Stimulated activated CD8-positive, alpha-beta memory T cell treated with anti-CD3 and anti-CD28 coated beads, Interleukin-12 subunit alpha, Interleukin-12 subunit beta, amount 100 ng/mL, for 24 hours (primary cell): ENCODE measurements around the gene UGT1A9.

ENCODE experiments used
- DNase-seq: peaks from one replicate; pipeline ENCODE4 v3.0.0-alpha.2; 2020; ENCODE audit errors: extremely low read depth

Gene UGT1A9

DNA sequence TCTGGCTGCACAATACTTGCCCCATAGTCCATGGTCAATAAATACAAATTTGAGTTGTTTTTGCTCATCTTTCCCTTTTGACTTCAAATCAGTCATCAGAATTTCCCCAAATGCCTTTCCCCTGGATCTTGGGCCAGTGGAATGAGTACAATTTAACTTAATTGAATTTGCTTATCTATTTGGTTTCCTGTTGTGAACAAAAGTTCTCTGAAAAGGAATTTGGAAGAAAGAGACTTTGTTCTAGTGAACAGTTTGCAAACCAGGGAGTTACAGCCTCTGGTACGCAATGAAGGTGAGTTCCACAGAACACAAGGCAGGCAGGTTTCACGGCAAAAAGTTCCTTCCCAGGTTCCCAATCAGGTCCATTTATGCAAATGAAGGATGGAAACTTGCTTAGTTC, 87.2 kb downstream of the UGT1A9 start:
- DNase-seq: no peak

DNA sequence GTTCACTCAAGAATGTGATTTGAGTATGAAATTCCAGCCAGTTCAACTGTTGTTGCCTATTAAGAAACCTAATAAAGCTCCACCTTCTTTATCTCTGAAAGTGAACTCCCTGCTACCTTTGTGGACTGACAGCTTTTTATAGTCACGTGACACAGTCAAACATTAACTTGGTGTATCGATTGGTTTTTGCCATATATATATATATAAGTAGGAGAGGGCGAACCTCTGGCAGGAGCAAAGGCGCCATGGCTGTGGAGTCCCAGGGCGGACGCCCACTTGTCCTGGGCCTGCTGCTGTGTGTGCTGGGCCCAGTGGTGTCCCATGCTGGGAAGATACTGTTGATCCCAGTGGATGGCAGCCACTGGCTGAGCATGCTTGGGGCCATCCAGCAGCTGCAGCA, 88.3 kb downstream of the UGT1A9 start, which contains the start of gene UGT1A1:
TSS of gene UGT1A1 (plus strand) at position 228 of the 400 bp plus-strand sequence. CDS start at position 246, 18 bp downstream.
- DNase-seq: no peak

DNA sequence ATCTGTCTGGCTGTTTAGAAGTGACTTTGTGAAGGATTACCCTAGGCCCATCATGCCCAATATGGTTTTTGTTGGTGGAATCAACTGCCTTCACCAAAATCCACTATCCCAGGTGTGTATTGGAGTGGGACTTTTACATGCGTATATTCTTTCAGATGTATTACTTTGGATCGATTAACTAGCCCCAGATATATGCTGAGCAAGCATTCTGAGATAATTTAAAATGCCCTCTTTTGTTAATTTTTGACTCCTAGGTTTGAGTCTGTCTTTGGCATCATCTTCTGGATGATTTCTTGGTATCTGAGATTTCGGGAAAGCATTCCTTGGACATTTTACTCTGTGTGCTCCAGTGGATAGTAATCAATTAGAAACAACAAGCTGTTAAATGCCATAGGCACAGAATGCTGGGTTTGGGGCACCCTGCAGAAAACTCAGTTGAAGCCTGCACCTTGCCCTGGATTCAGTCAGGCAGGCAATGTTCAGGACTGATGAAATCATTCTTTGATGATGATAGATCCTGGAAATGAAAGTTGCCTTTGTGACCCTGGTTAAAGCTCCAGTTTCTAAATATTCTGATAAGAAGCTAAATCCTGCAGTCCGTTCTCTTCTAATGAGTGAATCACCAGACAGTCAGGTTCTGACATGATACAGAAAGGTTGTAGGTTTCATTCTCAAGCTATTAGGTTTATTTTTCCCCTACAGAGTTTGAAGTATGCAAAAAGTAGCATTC, 89.5 kb downstream of the UGT1A9 start:
- no peak for DNase-seq

DNA sequence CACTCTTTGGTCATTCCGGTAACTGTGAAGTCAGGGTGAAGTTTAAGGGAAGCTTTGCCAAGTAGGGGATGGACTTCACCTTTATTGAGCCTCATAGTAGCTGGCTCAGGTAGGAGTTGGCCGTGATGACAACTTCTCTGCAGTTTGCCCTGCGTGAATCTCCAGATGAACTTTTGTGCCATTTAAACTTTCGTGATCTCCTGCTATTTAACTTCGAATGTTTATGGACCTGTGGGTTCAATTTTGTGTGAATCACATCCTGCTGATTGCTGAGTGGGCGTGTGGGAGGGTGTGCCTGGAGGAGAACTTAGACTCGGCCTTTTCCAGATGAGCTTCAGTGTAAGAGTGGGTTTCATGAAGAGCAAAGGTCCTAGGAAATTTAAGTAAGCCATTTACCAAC, 92.6 kb downstream of the UGT1A9 start:
- no peak for DNase-seq

DNA sequence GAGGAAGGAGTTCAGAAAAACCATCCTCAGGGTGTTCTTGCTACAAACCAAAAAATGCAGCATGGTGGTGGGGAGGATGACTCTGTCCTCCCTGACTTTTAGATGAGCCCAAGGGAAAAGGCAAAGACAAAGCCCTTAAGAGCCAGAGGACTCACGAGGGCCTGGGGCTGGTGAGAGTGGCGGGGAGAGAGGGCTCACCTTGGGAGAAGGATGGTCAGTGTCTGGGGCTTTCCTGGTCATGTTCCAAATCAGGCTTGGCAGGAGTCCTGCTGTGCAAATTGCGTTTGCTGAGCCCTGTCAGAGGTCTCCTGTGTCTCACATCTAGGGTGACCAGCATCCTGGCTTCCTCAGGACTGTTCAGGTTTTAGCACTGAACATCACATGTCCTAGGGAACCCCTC, 93.1 kb downstream of the UGT1A9 start:
- no peak for DNase-seq

DNA sequence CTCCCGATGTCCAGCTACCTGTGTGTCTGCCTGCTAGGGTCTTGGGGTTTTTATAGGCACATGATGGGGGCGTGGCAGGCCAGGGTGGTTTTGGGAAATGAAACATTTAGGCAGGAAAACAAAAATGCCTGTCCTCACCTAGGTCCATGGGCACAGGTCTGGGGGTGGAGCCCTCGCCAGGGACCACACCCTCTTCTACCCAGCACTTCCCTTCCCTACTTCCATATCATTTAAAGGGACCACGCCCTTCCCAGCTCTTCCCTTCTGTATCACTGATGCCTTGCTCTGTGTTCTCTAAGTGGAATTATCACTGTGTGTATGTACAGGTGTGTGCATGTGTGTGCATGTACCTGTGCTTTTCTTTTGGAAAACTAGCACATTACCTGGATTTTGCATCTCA, 94.7 kb downstream of the UGT1A9 start:
- no peak for DNase-seq

DNA sequence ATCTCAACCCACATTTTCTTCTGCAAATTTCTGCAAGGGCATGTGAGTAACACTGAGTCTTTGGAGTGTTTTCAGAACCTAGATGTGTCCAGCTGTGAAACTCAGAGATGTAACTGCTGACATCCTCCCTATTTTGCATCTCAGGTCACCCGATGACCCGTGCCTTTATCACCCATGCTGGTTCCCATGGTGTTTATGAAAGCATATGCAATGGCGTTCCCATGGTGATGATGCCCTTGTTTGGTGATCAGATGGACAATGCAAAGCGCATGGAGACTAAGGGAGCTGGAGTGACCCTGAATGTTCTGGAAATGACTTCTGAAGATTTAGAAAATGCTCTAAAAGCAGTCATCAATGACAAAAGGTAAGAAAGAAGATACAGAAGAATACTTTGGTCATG, 96.4 kb downstream of the UGT1A9 start:
- no peak for DNase-seq

DNA sequence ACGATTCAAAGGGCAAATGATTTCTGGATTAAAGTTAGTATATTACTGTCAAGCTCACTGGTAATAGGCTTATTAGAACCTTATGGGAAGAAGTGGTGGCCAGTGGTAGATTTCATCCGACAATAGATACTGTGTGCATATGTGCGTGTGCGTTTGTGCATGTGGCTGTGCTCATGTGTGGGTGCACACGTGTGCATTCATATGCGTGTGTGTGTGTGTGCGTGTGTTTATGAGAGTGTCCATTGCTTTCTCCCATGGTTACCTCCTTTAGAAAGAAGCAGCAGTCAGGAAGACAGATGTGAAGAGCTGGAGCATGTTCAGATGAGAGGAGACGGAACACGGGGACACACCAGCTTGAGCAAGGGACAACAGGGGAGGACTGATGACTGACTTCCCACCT, 97.6 kb downstream of the UGT1A9 start:
- no peak for DNase-seq

DNA sequence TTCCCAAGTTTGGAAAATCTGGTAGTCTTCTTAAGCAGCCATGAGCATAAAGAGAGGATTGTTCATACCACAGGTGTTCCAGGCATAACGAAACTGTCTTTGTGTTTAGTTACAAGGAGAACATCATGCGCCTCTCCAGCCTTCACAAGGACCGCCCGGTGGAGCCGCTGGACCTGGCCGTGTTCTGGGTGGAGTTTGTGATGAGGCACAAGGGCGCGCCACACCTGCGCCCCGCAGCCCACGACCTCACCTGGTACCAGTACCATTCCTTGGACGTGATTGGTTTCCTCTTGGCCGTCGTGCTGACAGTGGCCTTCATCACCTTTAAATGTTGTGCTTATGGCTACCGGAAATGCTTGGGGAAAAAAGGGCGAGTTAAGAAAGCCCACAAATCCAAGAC, 100.5 kb downstream of the UGT1A9 start:
- DNase-seq: no peak

DNA sequence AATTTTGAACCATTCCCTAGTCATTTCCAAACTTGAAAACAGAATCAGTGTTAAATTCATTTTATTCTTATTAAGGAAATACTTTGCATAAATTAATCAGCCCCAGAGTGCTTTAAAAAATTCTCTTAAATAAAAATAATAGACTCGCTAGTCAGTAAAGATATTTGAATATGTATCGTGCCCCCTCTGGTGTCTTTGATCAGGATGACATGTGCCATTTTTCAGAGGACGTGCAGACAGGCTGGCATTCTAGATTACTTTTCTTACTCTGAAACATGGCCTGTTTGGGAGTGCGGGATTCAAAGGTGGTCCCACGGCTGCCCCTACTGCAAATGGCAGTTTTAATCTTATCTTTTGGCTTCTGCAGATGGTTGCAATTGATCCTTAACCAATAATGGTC, 100.9 kb downstream of the UGT1A9 start:
- no peak for DNase-seq

DNA sequence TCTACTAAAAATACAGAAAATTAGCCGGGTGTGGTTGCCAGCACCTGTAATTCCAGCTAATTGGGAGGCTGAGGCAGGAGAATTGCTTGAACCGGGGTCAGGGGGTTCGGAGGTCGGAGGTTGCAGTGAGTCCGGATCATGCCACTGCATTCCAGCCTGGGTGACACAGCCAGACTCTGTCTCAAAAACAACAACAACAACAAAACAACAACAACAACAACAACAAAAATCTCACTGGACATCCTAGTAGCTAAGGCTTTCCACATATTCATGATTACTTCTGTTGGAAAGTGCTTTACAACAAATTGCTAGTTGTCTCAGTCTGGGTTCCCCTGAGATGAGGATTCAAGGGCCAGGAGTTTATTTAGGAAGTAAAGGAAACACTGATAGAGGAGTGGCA, 102.2 kb downstream of the UGT1A9 start:
- DNase-seq: no peak

DNA sequence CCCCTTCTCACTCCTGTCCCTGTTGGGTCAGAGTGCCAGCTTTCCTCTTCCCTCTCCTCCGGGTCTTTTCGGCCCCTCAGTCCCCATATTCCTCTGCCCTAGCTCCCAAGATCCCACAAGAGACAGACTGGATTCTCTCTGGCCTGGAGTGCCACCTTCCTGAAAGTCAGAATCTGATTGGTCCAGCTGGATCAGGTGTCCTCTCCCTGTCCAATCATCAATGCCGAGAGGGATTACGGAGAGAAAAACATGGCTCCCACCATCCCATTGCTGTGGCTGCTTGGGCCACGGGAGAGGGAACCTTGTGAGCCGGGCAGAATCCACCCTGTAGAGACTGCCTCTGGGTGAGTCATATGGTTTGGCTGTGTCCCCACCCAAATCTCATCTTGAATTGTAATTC, 103.7 kb downstream of the UGT1A9 start:
- DNase-seq: no peak

DNA sequence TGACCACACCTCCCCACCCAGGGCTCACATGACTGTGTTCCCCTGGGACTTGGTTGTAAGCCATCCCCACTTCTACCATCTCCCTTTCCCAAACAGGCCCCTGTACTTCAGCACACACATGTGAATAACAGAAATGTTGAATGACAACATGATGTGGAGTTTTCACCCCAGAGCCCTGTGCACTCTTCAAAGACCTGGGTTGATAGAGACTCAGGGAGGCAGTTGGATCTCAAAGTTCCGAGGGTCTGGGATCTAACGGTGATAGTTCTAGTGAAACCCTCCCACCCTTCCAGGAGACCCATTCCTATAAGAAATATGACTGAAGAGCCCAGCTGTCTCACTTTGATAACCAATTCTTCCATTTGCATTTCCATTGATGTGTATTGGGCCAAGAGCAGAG, 106.3 kb downstream of the UGT1A9 start, which contains the start of gene MROH2A:
TSS of gene MROH2A (plus strand) at position 301 of the 400 bp plus-strand sequence. CDS start 1,029 bp downstream, outside the sequence.
- no peak for DNase-seq

DNA sequence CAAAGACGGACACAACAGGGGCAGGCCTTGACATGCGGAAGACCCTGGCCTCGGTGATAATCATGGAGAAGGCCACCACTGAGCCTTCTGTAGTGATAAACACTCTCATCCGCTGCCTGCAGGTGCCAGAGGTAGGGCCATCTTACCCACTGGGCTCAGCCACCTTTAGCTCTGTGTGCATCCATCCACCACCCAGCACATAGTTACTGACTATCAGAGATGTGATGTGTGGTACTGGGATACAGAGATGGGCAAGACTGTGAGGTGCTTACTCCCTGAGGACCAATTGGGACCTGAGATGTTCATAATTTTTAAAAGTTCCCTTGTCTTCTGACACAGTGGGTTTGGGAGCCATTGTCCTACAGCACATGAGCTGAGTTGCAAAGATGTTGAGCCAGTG, 108.0 kb downstream of the UGT1A9 start:
- DNase-seq: no peak

DNA sequence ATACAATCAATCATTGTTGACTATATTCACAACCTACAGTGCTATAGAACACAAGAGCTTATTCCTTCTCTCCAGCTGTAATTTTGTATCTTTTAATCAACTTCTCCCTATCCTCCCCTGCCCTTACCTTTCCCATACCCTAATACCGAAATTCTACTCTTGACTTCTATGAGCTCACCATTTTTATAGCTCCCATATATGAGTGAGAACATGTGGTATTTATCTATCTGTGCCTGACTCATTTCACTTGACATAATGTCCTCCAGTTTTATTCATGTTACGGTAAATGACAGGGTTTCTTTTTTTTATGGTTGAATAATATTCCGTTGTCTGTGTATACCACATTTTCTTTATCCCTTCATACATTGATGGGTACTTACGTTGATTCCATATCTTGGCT, 109.1 kb downstream of the UGT1A9 start:
- DNase-seq: no peak

DNA sequence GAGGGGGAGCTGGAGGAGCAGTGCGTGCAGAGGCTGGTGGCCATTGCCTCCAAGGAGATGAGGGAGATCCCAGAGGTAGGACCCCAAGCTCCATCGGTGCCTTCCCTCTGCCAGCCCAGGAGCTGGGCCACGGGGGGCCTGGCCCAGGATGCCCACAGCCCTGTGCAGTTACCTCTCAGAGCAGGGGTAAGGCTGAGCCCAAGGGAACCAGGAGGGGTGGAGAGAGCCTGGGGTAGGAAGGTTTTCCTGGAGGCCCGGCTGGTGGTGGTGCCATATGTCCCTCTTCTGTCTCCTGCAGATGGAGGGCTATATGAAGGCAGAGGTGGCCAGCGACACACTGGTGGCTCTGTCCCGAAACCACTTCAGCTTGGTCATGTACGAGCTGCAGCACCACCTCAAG, 117.9 kb downstream of the UGT1A9 start:
- no peak for DNase-seq

DNA sequence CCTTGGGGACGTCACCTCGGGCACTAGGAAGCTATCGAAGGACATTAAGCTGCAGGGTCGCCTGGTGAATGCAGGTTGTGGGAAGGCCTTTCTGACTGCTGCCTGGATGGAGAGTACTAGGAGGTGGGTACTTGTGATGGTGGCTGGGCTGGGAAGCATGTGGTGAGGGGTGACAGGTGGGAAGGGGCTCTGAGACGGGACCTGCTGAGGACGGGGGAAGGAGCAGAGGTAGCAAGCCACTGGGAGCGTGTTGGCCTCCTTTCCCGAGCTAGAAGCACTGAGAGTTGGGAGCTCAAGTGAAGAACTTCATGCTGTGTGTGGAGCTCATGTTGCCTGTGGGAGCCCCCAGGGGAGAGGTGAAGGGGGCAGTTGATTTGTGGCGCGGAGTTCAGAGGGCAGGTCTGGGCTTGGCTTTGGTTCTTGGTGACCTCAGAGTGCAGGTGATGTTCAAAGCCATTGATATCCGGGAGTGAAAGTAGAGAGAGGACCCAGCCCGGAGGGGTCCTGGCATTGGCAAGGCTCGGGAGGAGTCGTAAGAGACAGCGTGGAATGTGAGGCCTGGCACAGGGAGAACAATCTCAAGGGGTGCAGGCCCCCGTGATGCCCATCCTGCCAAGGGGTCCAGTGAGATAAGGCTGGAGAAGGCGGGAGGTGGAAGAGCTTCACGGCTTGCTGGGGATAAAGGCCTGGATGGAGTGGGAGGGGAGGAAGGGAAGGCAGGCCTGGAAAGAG, 119.6 kb downstream of the UGT1A9 start:
- no peak for DNase-seq

DNA sequence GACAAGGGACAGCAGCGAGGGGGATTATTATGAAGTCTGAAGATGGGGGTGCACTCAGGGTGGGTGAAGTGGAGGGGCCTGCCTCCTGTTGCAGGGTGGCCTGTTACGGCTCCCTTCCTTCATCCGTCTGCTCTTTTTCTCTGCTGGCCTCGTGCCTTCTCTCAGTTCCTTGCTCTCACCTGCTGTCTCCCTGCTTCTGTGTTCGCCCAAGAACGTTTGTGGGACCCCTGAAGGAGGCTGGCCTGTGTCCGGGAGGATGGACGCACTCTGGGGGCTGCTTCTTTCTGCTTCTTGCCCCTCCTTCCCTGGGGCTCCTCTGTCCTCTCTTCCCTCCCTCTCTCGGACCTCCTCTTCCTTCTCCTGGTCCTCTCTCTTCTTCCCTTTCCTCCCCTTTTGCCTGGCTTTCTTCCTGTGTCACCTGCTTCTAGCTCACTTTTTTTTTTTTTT, 120.2 kb downstream of the UGT1A9 start:
- no peak for DNase-seq

DNA sequence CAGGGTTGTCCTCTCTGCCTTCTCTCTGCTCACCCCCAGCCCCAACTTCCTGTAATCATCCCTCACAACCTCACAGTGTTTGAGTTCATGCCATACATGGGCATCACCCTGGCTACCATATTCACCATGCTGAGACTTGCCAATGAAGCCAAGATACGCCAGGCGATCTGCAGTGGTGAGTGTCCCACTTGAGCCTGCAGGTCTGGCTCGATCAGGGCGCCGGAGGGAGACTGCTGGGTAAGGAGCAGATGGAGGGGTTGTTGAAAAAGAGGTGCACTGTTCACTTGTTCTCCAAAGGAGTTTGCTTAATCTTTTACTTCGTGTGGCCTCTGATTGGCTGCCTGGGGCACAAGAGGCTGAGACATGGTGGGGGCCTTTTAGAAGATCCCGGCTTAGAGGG, 121.0 kb downstream of the UGT1A9 start:
- DNase-seq: no peak

DNA sequence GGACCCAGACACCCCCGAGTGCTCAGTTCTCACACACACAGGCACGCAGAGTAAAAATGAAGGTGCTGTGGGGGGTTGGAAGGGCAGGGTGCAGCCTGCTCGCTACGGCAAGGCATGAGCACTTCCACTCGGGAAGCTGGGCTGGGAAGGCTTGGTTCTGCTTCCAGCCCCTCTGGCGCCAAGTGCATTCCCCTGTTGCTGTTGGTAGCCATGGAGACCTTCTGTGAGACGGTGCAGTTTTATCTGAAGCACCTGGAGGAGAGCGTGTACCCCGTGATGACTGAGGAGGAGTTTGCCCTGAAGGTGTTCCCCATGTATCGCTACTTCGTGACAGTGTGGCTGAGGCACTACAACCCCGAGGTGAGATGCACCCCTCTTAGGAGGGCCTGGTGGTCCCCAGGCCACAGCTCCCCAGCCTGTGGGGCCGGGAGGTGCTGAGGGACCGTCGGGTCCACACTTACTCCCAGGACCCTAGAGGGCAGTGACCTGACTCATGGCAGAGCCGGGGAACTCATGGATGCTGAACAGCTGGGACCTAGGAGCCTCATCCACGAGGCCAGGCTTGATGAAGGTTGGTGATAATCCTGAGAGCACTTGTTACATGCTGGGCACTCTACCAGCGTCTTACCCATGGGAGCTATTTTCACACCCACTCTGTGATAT, 121.9 kb downstream of the UGT1A9 start:
- DNase-seq: no peak

DNA sequence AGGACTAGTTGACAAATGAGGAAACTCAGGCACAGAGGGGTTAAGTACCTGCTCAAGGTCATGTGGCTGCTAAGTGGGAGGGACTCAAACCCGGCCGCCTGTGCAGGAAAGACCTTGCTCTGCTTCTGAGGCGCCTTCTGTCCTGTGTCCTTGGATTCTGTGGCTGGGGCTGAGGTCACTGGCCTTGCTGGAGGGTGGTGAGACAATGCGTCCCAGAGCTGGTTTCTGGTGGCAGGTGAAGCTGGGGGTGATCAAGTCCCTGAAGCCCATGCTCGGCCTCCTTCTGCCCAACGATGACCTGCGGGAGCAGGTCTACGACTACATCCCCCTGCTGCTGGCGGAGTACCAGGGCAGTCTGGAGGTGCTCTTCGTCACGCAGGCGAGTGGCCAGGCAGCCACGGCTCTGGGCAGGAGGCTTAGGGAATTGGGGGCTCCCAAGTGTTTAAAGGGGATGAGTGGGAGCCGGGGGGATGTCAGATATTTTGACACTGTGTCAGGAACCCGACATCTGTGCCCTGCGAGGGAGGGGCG, 122.5 kb downstream of the UGT1A9 start:
- DNase-seq: no peak

DNA sequence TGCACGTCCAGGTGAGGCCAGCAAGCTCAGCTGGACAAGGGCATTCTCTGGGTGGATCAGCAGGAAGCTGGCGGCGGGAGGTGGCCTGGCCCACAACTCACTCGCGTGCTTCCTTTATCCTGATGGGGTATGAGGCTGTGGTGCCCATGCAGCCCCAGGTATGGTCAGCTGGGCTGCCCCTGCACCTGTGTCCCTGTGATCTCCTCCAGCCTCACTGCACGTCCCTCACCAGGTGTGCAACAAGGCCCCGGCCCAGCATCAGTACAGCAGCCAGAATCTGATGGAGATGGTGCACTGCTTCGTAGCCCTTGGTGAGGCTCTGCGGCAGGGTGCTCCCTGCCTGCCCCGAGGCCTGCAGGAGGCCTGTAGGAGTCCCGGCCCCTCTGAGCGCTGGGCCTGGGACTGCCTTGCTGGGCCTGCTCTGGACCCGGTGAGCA, 124.1 kb downstream of the UGT1A9 start:
- DNase-seq: no peak
